PC-9 (cell line): ENCODE results near the gene INO80. TPM values are rescaled to one million over a fixed set of nuclear protein-coding genes. Genes with fewer than 3 reads are reported as not detected.

Source experiments
- BruUV-seq: library from RNA; stranded (reverse); fragments of 400-500 nt; replicated peaks from 2 replicates; lab custom pipeline; 2021; lab: Mats Ljungman, UMichigan
- CTCF ChIA-PET: fragments of 300-600 bp; sonication (Branson Sonifier 250); formaldehyde crosslinking; loops from one replicate; lab custom pipeline; 2022; ENCODE audit warnings: antibody characterized with exemption; lab: Charles Lee
- POLR2A ChIA-PET: fragments of 300-600 bp; sonication (Branson Sonifier 250); formaldehyde crosslinking; loops from one replicate; lab custom pipeline; 2022; ENCODE audit warnings: antibody characterized with exemption; ENCODE audit not compliant: unreplicated experiment; lab: Charles Lee
- DNase-seq, 2 experiments: peaks; one replicate each; pipeline versions ENCODE4 v3.0.0 to v3.0.0-alpha.2; 2015 to 2022; ENCODE audit warnings: mixed read lengths in 1 of 2
- H2AFZ ChIP-seq: fragments of 200-600 bp; sonication (generic); 2 replicates; pipeline ENCODE4 v1.8.1; 2017; ENCODE audit warnings: antibody characterized with exemption
- H3F3A ChIP-seq: fragments of 200-600 bp; sonication (generic); 2 replicates; pipeline ENCODE4 v1.8.1; 2017; ENCODE audit warnings: antibody characterized with exemption, mild to moderate bottlenecking, low read depth; ENCODE audit not compliant: insufficient read depth
- H3K27ac ChIP-seq: fragments of 200-600 bp; sonication (generic); 2 replicates; pipeline ENCODE4 v1.6.1; 2016; ENCODE audit warnings: mixed run types
- H3K27me3 ChIP-seq: fragments of 200-600 bp; sonication (generic); 2 replicates; pipeline ENCODE4 v1.6.1; 2016; ENCODE audit warnings: low read depth, mixed run types; ENCODE audit not compliant: insufficient read depth
- H3K36me3 ChIP-seq: fragments of 200-600 bp; sonication (generic); 2 replicates; pipeline ENCODE4 v1.6.1; 2016; ENCODE audit warnings: low read depth, mixed run types
- H3K4me1 ChIP-seq: fragments of 200-600 bp; sonication (generic); replicated peaks from 2 replicates; pipeline ENCODE4 v1.6.1; 2016; ENCODE audit warnings: mixed run types; ENCODE audit not compliant: insufficient read depth
- H3K4me2 ChIP-seq: fragments of 200-600 bp; sonication (generic); 2 replicates; pipeline ENCODE4 v1.6.1; 2017; ENCODE audit warnings: mixed run types
- H3K4me3 ChIP-seq: fragments of 200-600 bp; sonication (generic); 2 replicates; pipeline ENCODE4 v1.6.1; 2016; ENCODE audit warnings: mixed run types
- H3K79me2 ChIP-seq: fragments of 200-600 bp; sonication (generic); 2 replicates; pipeline ENCODE4 v1.6.1; 2017; ENCODE audit warnings: low read depth, mixed run types
- H3K9me2 ChIP-seq: fragments of 200-600 bp; sonication (generic); 2 replicates; pipeline ENCODE4 v1.8.1; 2017; ENCODE audit warnings: mild to moderate bottlenecking; ENCODE audit not compliant: insufficient read depth
- H3K9me3 ChIP-seq: fragments of 200-600 bp; sonication (generic); 2 replicates; pipeline ENCODE4 v1.8.1; 2016; ENCODE audit warnings: low read depth; ENCODE audit not compliant: insufficient read depth
- H4K20me1 ChIP-seq: fragments of 200-600 bp; sonication (generic); 2 replicates; pipeline ENCODE4 v1.8.1; 2017; ENCODE audit not compliant: insufficient read depth
- CTCF ChIP-seq: fragments of 200-600 bp; sonication (generic); conservative IDR thresholded peaks from 2 replicates; pipeline ENCODE4 v1.6.1; 2017; ENCODE audit warnings: mixed run types, antibody characterized with exemption, mild to moderate bottlenecking, moderate library complexity
- EZH2 ChIP-seq: fragments of 200-600 bp; sonication (generic); IDR thresholded peaks from 2 replicates; pipeline ENCODE4 v1.8.0; 2017; ENCODE audit warnings: antibody characterized with exemption, low read depth
- intact Hi-C: fragments of 100-400 bp; cut with micrococcal nuclease; formaldehyde crosslinking; loops from one replicate; pipeline ENCODE4 v1.10.0; 2022; ENCODE audit not compliant: unreplicated experiment
- total RNA-seq: library from RNA; stranded (reverse); gene quantifications from 2 replicates; pipeline ENCODE4 v1.2.3, GENCODE V29; 2021

Gene INO80
- total RNA-seq, 1 experiment from 2014 or later, result 18.8 TPM

- peaks cover 20% of the 10 kb centered on the region; the same call in 1 of the 2 replicates for H3F3A ChIP-seq
- BruUV-seq, result no TSS peak
- H3K9me3 ChIP-seq, result no peaks in the 10 kb centered on the region
- TF ChIP-seq EZH2, result no peak
- TF ChIP-seq CTCF, result no peak
- H2AFZ ChIP-seq, result no peak overlapping the region
- H3K4me3 ChIP-seq, result no peak overlapping the region
- H3K27ac ChIP-seq, result no peak overlapping the region
- peaks cover under 1% of the 10 kb centered on the region; the same call in 1 of the 2 replicates for H3K4me1 ChIP-seq
- DNase-seq, result no peak
- CTCF ChIA-PET, result no interaction called here
- H3K79me2 ChIP-seq, result no peaks in the 10 kb centered on the region
- H3K4me2 ChIP-seq, result no peak overlapping the region
- no peaks in the 10 kb centered on the region for H4K20me1 ChIP-seq
- POLR2A ChIA-PET, result no interaction called here
- intact Hi-C loops, result no loop called here
- no peaks in the 10 kb centered on the region for H3K9me2 ChIP-seq
- no peaks in the 10 kb centered on the region for H3K27me3 ChIP-seq
- H3K36me3 ChIP-seq, result no peaks in the 10 kb centered on the region; the same call in 1 of the 2 replicates
Observed at GRCh38 chr15:41024131-41024530, 91.9 kb downstream of the INO80 start.

- no peaks in the 10 kb centered on the region for H3K27me3 ChIP-seq
- H3K4me2 ChIP-seq, result no peak overlapping the region
- peaks cover 12% of the 10 kb centered on the region for H3K4me1 ChIP-seq
- peak in 1 of 2 experiments; percentile 36 for DNase-seq
- no peak overlapping the region for H3K4me3 ChIP-seq
- no peaks in the 10 kb centered on the region for H3K9me2 ChIP-seq
- no TSS peak for BruUV-seq
- peaks cover 5% of the 10 kb centered on the region; the same call in 1 of the 2 replicates for H4K20me1 ChIP-seq
- H3K79me2 ChIP-seq, result no peaks in the 10 kb centered on the region
- H3F3A ChIP-seq, result peaks cover 33% of the 10 kb centered on the region; the same call in 1 of the 2 replicates
- ChIA-PET CTCF (interaction anchor here (0.6 kb wide), 2 partner anchors 53 to 208 kb away, joined by 3 to 5 read pairs; no protein-coding TSS in a partner anchor), POLR2A (interaction anchor here (0.7 kb wide), 1 partner anchor 60 kb away, joined by 7 read pairs; no protein-coding TSS in a partner anchor)
- peak; percentile 65 for TF ChIP-seq CTCF
- no peak for TF ChIP-seq EZH2
- no peak overlapping the region for H2AFZ ChIP-seq
- intact Hi-C loops, result loop anchor here (1.0 kb wide), 1 partner anchor 116 kb away; no protein-coding TSS in a partner anchor
- H3K27ac ChIP-seq, result no peak overlapping the region
- no peaks in the 10 kb centered on the region for H3K9me3 ChIP-seq
- H3K36me3 ChIP-seq, result no peaks in the 10 kb centered on the region; the same call in 1 of the 2 replicates
Observed at GRCh38 chr15:41022487-41023090, 93.5 kb downstream of the INO80 start.

DNA sequence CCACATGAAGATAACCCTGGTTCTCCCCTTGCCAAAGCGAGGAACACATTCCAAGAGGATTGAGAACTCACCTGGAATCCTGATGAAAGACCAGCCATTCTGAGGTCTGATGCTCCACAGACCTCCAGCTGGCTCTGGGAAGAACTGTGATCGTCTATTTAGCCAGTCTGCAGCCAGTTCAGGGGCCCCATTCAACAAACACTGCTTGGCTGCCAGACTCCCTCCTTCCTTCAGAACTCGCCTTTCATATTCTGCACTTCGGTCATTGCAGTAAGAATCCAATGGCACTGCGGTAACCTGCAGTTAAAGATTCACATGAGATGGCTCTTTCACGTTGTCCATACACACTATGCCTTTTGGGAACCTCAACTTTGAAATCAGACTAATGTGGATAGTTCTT, 95.3 kb downstream of the INO80 start:
- ChIA-PET POLR2A (no interaction called here), CTCF (interaction anchor here (0.6 to 0.9 kb wide), 2 partner anchors 31 to 79 kb away, joined by 3 to 8 read pairs; no protein-coding TSS in a partner anchor)
- Histone ChIP-seq H3K36me3 (no peaks in the 10 kb centered on the region; the same call in 1 of the 2 replicates), H3K4me3 (no peak overlapping the region), H3F3A (peaks cover 36% of the 10 kb centered on the region; the same call in 1 of the 2 replicates), H4K20me1 (peaks cover 11% of the 10 kb centered on the region; the same call in 1 of the 2 replicates), H3K4me2 (no peak overlapping the region), H3K79me2 (no peaks in the 10 kb centered on the region), H3K27ac (no peak overlapping the region), H3K9me2 (no peaks in the 10 kb centered on the region), H3K9me3 (no peaks in the 10 kb centered on the region), H3K27me3 (no peaks in the 10 kb centered on the region), H2AFZ (no peak overlapping the region), H3K4me1 (peaks cover 13% of the 10 kb centered on the region)
- intact Hi-C loops, result no loop called here
- TF ChIP-seq EZH2 (no peak), CTCF (no peak)
- DNase-seq, result no peak
- BruUV-seq, result no TSS peak
